Right lung (tissue), 5 donors: ENCODE results near the gene ZNF362. TPM values are rescaled to one million over a fixed set of nuclear protein-coding genes. Genes with fewer than 3 reads are reported as not detected.

Experiments used
- DNase-seq, 2 donors: peaks; one replicate each; pipeline ENCODE4 v3.0.0-alpha.2; 2013
- polyA plus RNA-seq, 5 donors: library from polyadenylated mRNA; unstranded; fragments of 120-200 nt; gene quantifications; one replicate each; pipeline versions ENCODE4 v1.2.1 to v1.2.3, GENCODE V29; 2013; ENCODE audit warnings: inconsistent platforms in 1 of 5, low replicate concordance in 1 of 5; ENCODE audit not compliant: insufficient read length in 5 of 5, insufficient read depth in 1 of 5

ZNF362 gene
- polyA plus RNA-seq, 5 donors = 47.5 to 67.3 (median 53.1) TPM

- DNase-seq = no peak
These were observed 11.3 kb downstream of the ZNF362 start for GRCh38 chr1:33267468-33268205.

DNA sequence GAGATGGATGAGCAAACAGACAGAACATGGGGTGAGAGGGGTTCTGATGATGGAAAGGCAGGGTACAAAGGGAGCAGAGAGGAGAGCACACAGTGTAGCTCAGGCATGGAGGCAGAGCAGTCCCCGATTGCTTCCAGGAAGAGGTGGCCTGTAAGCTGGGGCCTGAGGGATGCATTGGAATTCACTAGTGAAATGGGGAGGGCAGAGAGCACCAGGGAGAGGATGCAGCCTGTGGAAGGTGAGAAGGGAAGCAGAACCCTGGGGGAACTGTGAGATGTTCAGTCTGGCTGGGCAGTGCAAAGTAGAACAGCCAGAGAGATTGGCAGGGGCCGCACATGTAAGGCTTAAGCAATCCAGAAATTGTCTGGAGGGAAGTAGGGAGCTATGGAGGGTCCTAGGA lies 12.2 kb downstream of the ZNF362 start:
- DNase-seq = no peak

- DNase-seq = no peak
These were observed 12.8 kb downstream of the ZNF362 start for GRCh38 chr1:33268927-33269610.

DNA sequence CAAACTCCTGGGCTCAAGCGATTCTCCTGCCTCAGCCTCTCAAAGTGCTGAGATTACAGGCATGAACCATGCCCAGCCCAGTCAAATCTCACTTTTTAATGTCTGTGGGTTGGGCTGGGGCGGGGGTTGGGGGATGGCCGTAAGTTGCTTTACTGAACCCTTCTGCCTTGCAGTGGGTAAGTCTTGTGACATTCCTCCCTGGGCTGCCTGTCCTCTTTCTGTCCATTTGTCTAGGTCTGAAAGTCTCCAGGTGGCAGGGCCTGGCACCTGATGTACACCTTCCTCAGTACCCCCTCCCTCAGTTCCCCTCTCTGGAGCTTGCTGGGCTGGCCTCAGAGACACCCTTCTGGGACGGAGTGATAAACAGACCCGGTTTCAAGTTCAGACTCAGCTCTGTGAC lies 13.3 kb downstream of the ZNF362 start:
- no peak for DNase-seq

DNA sequence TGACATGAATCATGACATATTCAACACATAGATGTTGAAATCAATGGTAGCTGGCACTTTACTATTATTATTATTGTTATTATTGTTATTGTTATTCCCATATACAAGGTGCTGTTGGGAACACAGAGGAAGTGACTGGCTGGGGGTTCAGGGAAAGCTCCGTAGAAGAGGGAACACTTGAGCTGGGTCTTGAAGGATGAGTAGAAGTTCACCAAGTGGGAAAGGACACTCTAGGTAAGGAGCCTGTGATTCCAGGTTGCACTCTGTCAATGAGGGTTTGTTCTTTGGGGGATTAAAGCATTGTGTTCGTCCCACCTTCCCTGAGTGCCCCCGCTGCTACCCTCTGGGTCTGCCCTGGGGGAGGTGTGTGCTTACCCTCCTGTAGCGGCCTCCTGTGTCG lies 14.1 kb downstream of the ZNF362 start:
- DNase-seq = no peak

GRCh38 chr1:33270808-33271465 lies 14.6 kb downstream of the ZNF362 start:
- no peak for DNase-seq

- DNase-seq = no peak
These were observed 15.6 kb downstream of the ZNF362 start for GRCh38 chr1:33271666-33272505.

DNA sequence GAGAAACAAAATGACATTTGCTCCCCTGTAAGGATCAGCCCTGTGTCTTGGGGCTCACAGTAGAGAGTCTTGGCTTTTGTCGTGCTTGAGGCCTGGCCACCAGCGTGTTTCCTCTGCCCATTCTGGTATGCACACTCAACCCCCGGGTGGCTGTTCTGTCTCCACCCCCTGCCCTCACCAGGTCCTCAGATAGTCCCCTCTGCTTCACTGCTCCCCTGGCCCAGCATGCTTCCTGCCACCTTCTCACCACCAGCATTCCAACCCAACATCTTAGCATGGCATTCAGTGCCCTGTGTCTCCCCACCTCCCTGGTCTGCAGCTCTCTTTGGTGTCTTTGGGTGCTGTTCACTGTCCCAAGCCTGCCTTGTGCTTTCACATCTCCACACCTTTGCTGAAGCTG lies 16.2 kb downstream of the ZNF362 start:
- no peak for DNase-seq

- DNase-seq = no peak
These were observed 16.6 kb downstream of the ZNF362 start for GRCh38 chr1:33272930-33273329.

DNA sequence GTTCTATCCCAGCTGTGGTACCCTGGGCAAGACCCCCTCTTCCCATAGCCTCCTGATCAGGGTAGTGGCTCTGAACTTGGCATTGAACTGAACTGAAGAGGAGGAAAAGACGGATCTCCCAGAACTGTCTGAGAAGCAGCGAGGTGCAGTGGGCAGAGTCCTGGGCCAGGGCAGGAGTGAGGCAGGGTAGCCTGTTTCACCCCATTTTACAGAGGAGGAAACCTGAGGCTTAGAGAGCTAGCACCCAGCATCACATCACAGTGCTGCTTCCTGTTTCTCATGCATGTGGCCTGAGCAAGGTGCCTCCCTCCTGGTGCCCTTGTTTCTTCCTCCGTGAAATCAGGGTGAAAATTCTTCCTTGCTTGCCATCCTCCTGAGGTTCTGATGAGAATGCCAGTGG lies 17.1 kb downstream of the ZNF362 start:
- DNase-seq = no peak

GRCh38 chr1:33273961-33274371 lies 17.7 kb downstream of the ZNF362 start:
- DNase-seq = no peak

- no peak for DNase-seq
These were observed 18.2 kb downstream of the ZNF362 start for GRCh38 chr1:33274446-33274845.

DNA sequence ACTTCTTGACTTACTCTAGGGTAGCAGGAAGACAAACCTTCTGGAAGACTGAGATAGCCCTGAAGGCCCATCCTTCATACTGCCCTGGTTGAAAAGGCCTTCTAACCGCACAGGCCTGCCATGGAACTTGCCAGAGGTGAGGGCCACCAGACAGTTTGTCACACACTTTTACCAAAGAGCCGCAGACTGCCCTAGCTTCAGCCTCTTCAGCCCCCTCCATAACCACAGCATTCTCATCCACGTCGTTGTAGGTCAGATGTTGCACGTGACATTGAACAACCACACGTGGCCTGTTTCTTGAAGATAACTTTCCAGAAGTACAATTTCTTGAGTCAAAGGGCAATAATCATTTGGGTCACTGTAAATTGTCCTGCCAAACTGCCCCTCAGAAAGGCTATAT lies 18.9 kb downstream of the ZNF362 start:
- no peak for DNase-seq

DNA sequence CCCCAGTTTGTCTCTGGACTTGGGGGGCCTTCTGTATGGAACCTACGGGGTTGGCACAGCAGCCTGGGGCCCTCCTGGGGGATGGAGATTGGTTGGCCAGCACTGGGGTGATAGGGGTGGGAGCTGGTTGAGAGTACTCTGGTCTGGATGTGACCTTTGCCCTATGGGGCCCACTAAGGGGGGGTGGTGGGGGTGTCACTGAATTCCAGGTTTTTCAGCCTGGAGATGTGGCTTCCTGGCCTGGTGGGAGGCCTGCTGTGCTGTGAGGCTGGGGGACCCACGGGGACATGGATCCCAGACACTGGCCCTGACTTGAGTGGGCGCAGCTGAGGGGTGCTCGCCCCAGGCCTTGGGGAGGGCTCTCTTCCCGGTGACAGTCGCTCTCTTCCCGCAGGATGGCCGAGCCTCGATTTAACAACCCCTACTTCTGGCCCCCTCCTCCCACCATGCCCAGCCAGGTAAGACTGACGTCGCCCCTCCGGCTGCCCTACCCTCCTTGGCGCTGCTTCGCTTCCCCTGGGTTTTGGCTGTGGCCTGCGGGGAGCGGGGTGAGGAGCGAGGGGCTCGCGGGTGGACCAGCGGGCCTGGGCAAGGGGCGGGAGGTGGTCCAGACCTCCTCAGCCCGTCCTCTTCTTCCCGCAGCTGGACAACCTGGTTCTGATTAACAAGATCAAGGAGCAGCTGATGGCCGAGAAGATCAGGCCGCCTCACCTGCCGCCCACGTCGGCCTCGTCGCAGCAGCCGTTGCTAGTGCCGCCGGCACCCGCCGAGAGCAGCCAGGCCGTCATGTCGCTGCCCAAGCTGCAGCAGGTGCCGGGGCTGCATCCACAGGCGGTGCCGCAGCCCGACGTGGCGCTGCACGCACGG lies 19.6 kb downstream of the ZNF362 start:
- DNase-seq = no peak

DNA sequence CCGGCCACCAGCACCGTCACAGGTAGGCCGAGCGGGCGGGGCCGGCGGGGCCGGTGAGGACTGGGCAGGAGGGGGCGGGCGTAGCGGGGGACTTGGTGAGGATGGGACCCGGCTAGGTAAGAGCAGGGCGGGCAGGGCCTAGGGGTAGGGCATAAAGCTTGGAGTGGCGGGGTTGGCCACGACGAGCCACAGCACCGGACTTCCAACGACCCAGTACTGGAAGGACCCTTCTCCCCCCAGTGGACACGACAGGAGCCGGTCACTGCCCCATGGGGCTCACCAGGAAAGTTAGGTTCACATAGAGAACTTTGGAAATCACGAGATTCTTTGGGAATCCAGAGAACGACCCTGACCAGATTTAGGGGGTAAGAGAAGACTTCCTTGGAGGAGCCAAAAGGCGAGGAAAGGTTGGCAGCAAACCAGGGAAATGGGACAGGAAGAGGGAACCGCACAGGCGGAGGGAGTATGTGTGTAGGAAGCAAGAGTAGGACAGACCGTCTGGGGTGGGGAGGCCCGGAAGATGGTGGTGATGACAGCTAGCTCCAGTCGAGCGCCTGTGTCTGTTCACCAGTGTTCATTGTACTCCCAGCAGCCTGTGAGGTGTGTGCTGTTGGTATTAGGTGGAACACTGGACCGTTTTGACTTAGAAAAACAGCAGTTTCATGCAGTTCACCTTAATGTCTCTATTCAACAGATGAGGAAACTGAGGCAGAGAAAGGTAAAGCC lies 20.4 kb downstream of the ZNF362 start:
- DNase-seq = no peak

- DNase-seq = no peak
These were observed 21.3 kb downstream of the ZNF362 start for GRCh38 chr1:33277488-33278084.

- DNase-seq = no peak
These were observed 23.9 kb downstream of the ZNF362 start for GRCh38 chr1:33280091-33280661.

- DNase-seq = no peak
These were observed 25.4 kb downstream of the ZNF362 start for GRCh38 chr1:33281554-33282303.

DNA sequence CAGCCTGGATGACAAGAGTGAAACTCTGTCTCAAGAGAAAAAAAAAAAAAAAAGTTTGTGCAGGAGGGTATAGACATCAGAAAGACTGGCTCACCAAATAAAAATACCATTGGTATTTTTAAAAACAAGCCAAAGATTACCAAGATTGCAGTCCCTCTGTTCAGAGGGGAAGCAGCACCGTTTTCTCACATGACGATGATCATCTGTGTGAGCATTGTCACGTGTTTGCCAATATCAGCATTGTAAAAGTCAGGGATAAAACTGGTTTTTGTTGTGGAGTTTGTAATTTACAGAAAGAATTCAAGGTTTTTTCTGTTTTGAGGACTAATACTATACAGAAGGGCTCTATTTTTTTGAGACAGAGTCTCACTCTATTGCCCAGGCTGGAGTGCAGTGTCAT lies 26.5 kb downstream of the ZNF362 start:
- no peak for DNase-seq
